Panc1 (cell line): Measurements from ENCODE around the gene SHC3. TPM values are rescaled to one million over a fixed set of nuclear protein-coding genes. Genes with fewer than 3 reads are reported as not detected.

Experiments used
- ATAC-seq: fragments of 200-7000 bp; cut with Tn5 transposase; 2 replicates; pipeline ENCODE4 v1.9.1; 2020; ENCODE audit warnings: mild to moderate bottlenecking, moderate library complexity
- BruUV-seq: library from RNA; stranded (reverse); fragments of 400-500 nt; replicated peaks from 2 replicates; lab custom pipeline; 2021; lab: Mats Ljungman, UMichigan
- CTCF ChIA-PET: fragments of 300-600 bp; sonication (Branson Sonifier 250); formaldehyde crosslinking; loops from one replicate; lab custom pipeline; 2022; ENCODE audit warnings: antibody characterized with exemption; lab: Charles Lee
- POLR2A ChIA-PET: fragments of 300-600 bp; sonication (Branson Sonifier 250); formaldehyde crosslinking; loops from one replicate; lab custom pipeline; 2022; ENCODE audit warnings: antibody characterized with exemption; lab: Charles Lee
- DNase-seq: peaks from one replicate; pipeline ENCODE4 v3.0.0-alpha.2; 2010; ENCODE audit warnings: low read depth, low spot score
- H3K27ac ChIP-seq: 2 replicates; pipeline ENCODE4 v1.5.1; 2011; ENCODE audit warnings: mild to moderate bottlenecking, low read length, inconsistent platforms
- H3K27me3 ChIP-seq: fragments of 200-500 bp; sonication (Bioruptor generic); 2 replicates; pipeline ENCODE4 v1.6.0; 2014; ENCODE audit warnings: low read length, inconsistent platforms; ENCODE audit not compliant: control insufficient read depth, insufficient read depth
- H3K36me3 ChIP-seq: fragments of 200-500 bp; sonication (Bioruptor generic); 2 replicates; pipeline ENCODE4 v1.5.1; 2014; ENCODE audit warnings: inconsistent platforms, mild to moderate bottlenecking, low read length, moderate library complexity; ENCODE audit not compliant: control insufficient read depth, insufficient read depth
- H3K4me1 ChIP-seq: 2 replicates; pipeline ENCODE4 v1.5.1; 2011; ENCODE audit warnings: inconsistent platforms, mild to moderate bottlenecking, low read length, moderate library complexity; ENCODE audit not compliant: control insufficient read depth, insufficient read depth
- H3K4me3 ChIP-seq, 2 experiments: 2 replicates each; pipeline ENCODE4 v1.5.1; 2011 to 2012; ENCODE audit warnings: low read depth in 2 of 2, low read length in 2 of 2, mild to moderate bottlenecking in 2 of 2, inconsistent platforms in 1 of 2, moderate library complexity in 1 of 2
- H3K9me3 ChIP-seq: fragments of 200-500 bp; sonication (Bioruptor generic); 2 replicates; pipeline ENCODE4 v1.5.1; 2014; ENCODE audit warnings: low read depth, mild to moderate bottlenecking, inconsistent platforms, low read length, moderate library complexity; ENCODE audit not compliant: control insufficient read depth, insufficient read depth
- CTCF ChIP-seq: fragments of 450-650 bp; IDR thresholded peaks from 2 replicates; pipeline ENCODE4 v1.5.1; 2017; ENCODE audit warnings: mild to moderate bottlenecking
- POLR2AphosphoS5 ChIP-seq: IDR thresholded peaks from 2 replicates; pipeline ENCODE4 v1.6.1; 2012; ENCODE audit warnings: mild to moderate bottlenecking, low read depth, low read length, moderate library complexity
- REST ChIP-seq, 2 experiments: IDR thresholded peaks; 2 replicates each; pipeline ENCODE4 v1.6.1; 2011 to 2012; ENCODE audit warnings: low read depth in 2 of 2, control low read depth in 1 of 2, low read length in 1 of 2, mild to moderate bottlenecking in 1 of 2, moderate library complexity in 1 of 2; ENCODE audit not compliant: insufficient read depth in 1 of 2
- SIN3A ChIP-seq: IDR thresholded peaks from 2 replicates; pipeline ENCODE4 v1.6.1; 2012; ENCODE audit warnings: low read depth, mild to moderate bottlenecking, low read length, moderate library complexity, borderline replicate concordance; ENCODE audit not compliant: insufficient read depth
- TCF7L2 ChIP-seq: IDR thresholded peaks from 2 replicates; pipeline ENCODE4 v1.6.1; 2011; ENCODE audit warnings: mild to moderate bottlenecking, low read depth, low read length, inconsistent platforms
- in situ Hi-C: cut with HindIII; loops from 2 replicates; pipeline ENCODE4 v1.10.0; 2016; ENCODE audit warnings: low sequenced_read_pairs, low pct_unique_long_range_greater_than_20kb
- intact Hi-C: fragments of 100-400 bp; cut with micrococcal nuclease; formaldehyde crosslinking; loops from one replicate; pipeline ENCODE4 v1.10.0; 2022; ENCODE audit not compliant: unreplicated experiment
- total RNA-seq: library from RNA; stranded (reverse); gene quantifications from one replicate; pipeline ENCODE4 v1.2.1, GENCODE V29; 2021; ENCODE audit not compliant: unreplicated experiment

SHC3 gene
- total RNA-seq, 1 experiment from 2014 or later = 1.7 TPM

GRCh38 chr9:89165880-89166279, 12.7 kb downstream of the SHC3 start:
- DNase-seq (no peak), ATAC-seq (no peak)
- Histone ChIP-seq H3K27ac (no peak overlapping the region), H3K9me3 (no peaks in the 10 kb centered on the region), H3K4me3 (no peak overlapping the region), H3K36me3 (no peaks in the 10 kb centered on the region), H3K4me1 (no peaks in the 10 kb centered on the region), H3K27me3 (no peaks in the 10 kb centered on the region)
- ChIA-PET CTCF (no interaction called here), POLR2A (no interaction called here)
- no TSS peak for BruUV-seq
- in situ Hi-C loops = no loop called here
- intact Hi-C loops = no loop called here
- TF ChIP-seq CTCF = no peak
- no peak for TF ChIP-seq TCF7L2
- TF ChIP-seq REST (IDR thresholded peaks at IDR 0.05; ENCODE audit: insufficient read depth in 1 of 2, low read depth in 2 of 2, low read length in 1 of 2) = no peak
- TF ChIP-seq POLR2AphosphoS5 = no peak

- no peaks in the 10 kb centered on the region for H3K9me3 ChIP-seq
- ATAC-seq (no peak), DNase-seq (no peak)
- intact Hi-C loops = no loop called here
- no peaks in the 10 kb centered on the region for H3K4me1 ChIP-seq
- no peaks in the 10 kb centered on the region for H3K27me3 ChIP-seq
- ChIA-PET CTCF (no interaction called here), POLR2A (no interaction called here)
- BruUV-seq = no TSS peak
- H3K36me3 ChIP-seq = no peaks in the 10 kb centered on the region
- H3K27ac ChIP-seq = no peak overlapping the region
- H3K4me3 ChIP-seq = no peak overlapping the region
- in situ Hi-C loops = no loop called here
- TF ChIP-seq REST (IDR thresholded peaks at IDR 0.05; ENCODE audit: insufficient read depth in 1 of 2, low read depth in 2 of 2, low read length in 1 of 2) (no peak), POLR2AphosphoS5 (no peak), TCF7L2 (no peak), SIN3A (no peak), CTCF (no peak)
Measured at GRCh38 chr9:89165341-89165740, 13.3 kb downstream of the SHC3 start.
